Globus pallidus (tissue), 1 donor: ENCODE measurements around the gene CMIP.

Experiments used
- DNase-seq: peaks from one replicate; pipeline ENCODE4 v3.0.0-alpha.2; 2015; ENCODE audit warnings: low spot score

Gene CMIP

DNA sequence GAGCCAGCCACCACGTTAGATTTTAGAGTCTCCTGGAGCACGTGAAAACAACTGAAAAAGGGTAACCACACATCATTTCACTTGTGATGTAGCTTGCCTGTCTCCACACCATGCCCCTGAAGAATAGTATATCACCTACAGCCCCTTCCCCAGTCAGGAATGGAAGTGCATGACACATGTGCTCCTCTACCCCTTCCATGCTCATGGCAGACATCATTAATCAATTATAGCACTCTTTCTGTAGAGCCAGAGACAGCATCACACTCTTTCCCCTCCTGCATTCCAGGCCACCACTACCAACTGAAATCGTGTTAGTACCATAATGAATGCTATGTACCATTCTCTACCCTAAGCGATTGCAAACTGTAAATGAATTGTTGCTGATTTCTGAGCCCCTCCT, 221.0 kb downstream of the CMIP start:
- no peak for DNase-seq

DNA sequence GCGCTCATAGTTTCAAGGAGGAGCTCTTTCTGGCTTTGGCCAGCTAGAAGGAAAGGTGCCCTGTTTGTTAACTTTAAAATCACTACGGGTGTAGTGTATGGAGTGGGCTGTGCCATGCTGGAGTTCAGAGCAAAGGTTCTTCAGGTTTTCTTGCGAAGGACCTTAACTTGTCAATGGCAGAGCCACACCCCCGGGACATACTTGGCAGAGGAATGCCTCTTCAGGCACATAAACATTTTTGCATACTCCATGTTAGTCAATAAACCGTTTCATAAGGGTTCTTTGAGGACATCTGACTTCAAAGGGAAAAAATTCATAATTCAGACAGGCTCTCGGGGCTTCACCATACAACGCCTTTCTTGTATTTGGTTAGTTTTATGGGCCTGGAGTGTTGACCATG, 221.5 kb downstream of the CMIP start:
- DNase-seq, result no peak

DNA sequence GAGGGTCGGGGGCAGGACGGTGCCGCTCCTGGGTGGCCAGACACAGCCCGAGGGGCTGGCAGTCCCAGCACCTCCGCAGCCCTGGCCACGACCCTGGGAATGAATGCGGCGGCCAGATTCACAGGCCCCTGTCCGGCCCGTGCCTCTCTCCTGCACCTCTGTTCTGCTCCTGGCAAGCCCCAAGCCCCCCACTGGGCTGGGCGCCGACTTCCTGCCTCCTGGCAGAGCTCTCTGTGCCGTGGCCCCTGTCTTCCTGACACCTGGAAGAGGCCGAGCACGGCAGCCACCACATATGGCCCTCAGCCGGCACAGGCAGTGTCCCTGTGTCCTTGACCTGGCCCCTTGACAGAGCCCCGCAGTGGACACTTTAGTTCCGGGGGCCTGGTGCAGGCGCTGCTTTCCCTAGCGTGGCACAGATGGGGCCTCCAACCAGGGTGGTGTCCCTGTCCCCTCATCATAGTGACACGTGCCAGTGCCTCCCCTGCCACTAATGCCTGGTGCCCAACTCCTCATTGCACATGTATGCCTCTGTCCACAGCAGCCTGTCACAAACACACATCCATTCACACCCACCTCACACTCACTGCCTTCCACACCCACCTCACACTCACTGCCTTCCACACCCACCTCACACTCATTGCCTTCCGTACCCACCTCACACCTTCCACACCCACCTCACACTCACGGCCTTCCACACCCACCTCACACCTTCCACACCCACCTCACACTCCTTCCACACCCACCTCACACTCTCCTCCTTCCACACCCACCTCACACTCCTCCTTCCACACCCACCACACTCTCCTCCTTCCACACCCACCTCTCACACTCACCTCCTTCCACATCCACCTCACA, 223.9 kb downstream of the CMIP start:
- DNase-seq, result no peak

DNA sequence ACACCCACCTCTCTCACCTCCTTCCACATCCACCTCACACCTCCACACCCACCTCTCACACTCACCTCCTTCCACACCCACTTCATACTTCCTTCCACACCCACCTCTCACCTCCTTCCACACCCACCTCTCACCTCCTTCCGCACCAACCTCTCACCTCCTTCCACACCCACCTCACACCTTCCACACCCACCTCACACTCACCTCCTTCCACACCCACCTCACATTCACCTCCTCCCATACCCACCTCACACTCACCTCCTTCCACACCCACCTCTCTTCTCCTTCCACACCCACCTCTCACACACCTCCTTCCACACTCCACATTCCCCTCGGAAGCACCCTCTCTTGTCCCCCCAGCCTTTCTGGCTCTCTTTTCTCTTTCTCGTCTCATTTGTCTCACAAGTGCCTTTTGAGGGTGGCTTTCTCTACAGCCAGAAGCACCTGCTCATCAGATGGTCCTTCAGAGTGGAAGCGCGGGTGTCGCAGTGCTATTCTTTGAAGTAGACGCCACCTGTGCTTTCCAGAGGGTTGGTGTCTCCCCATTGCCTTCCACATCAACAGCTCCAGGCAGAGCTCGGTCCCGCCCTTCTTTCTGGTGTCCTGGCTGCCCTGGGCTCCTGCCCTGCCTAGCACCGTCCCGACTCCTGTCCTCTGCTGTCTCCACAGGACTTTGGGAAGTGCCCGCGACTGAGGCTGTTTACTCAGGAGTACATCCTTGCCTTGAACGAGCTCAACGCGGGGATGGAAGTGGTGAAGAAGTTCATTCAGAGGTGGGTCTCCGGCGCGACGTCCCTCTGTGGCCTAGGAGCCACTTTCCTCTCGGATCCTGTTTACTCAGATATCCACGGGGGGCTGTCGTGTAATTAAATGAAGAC, 225.1 kb downstream of the CMIP start:
- no peak for DNase-seq

DNA sequence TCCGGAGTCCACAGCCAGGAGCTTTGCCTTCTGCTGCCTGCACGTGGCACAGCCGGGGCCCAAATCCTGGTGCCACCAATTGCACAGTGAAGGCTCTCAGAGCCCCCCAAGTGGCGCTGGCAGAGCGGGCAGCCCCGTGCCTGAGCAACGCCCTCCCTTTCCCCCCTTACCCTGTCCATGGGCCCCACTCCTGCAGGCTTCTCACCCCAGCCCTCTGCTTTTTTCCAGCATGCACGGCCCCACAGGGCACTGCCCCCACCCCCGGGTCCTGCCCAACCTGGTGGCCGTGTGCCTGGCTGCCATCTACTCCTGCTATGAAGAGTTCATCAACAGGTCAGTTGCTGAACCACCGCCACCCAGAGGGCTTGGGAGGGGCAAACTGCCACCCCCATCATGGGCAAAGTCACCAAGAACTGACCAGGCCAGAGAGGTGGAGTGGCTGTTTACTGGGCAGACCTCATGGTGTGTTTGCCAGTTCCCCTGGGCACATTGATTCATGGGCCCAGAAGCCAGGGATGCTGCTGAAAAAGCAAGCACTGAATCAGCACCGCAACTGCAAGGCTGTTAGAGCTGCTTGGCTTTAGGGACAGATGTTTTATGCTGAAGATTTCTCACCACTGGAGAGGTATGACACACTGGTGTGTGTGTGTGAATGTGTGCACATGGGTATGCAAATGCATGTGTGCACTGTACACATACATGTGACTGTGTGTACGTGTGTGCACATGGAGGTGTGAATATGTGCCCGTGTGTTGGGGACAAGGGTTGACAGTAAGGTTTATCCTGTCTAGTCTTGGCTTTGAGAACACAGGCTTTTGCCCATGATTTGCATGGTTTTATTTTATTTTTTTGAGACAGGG, 227.4 kb downstream of the CMIP start:
- no peak for DNase-seq

DNA sequence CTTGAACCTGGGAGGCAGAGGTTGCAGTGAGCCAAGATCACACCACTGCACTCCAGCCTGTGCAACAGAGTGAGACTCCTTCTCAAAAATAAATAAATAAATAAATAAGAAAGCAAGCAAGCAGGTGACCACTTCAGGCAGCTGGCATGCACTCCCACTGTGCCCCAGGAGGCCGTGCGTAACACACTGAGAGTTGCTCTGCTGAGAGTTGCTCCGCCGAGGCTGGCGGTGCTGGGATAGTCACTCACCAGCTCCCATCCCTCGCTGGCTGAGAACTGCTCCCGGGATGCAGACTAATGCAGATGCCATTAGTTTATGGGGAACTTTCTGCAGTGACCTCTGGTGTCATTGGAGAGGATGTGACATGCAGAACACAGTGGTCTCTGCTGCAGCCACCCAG, 228.8 kb downstream of the CMIP start:
- no peak for DNase-seq

DNA sequence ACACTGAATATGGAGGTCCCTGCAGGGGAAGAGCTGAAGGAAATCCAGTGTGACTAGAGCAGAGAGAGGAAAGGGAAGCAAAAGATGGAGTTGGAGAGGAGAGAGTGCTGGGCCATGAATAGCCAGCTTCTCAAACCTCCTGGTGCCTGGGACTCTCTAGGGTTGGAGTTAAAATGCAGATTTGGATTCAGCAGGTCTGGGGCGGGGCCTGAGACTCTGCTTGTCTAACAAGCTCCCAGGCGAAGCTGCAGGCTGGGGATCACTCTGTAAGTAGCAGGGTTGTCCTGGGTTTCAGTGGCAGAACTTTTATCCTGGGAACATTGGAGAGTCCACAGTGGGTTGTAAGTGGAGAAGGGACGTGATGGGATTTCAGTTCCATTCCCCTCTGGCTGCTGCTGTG, 231.1 kb downstream of the CMIP start:
- no peak for DNase-seq

DNA sequence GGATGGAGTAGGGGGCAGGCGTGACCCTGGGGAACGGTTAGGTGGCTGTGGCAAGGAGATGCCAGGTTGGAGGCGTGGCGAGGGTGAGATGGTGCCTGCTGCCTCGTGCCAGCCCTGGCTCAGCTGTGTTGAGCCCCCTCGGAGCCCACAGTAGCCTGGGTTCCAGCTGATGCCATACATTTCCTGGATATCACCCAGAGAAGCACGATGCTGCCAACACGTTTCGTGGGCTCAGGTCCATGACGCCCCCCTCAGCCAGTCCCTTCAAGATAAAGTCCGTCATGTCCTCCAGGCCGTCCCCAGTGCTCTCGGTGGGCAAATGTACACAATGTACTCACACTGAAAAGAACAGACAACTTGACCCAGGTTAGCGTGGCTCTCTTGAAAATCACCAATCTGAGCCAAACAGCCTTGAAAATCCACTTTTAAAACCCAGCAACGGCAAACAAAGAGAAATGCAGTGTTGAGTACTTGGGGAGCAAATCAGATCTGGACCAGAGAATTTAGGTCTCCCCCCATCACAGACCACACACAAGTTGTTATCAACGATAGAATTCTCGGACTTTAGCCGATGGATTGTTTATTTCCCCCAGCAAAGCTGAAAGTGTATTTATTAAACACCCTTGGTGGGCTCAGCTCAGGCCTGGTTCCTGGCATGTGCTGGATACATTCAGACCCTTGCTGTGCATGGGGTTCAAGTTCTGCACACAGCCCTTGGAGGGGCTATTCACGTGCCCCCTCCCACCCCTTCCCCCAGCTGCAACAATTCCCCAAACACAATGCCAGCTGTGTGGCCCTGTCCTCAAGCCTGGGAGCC, 231.7 kb downstream of the CMIP start:
- no peak for DNase-seq

DNA sequence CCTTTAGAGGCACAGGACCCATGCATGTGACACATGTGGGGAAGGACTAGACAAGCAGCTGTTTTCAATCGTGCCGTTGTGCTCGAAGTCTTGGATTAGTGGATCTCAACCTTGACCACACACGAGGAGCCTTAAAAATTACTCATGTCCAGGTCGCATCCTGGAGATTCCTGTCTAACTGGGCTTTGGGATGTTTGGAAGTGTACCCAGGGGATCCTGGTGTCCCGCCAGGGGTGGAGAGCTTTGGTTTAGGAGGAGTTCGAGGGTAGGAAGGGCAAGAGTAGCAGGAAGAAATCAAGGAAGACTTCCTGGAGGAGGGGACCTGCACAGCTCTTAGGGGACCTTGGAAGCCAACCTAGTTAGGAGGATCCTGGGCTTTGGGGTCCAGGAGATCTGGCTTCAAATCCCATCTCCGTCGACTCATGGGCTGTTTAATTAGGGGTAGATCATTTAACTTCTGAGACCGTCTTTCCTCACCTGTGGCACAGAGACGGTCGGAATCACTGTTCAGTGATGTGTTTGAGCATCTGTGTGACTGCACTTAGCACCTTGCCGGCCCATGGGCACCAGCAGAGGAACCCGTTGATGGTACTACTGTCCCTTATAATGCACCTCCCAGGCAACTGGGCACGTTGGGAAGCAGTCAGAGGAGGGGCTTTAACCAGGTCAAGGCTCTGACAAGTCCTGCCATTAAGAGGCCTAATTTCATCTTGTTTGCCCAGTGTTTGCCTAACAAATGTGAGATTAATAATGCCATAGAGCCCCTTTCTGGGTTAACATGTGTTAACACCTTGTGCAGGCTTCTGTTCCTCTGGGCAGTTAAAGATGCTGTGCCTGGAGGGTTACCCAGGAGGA, 232.5 kb downstream of the CMIP start:
- no peak for DNase-seq

DNA sequence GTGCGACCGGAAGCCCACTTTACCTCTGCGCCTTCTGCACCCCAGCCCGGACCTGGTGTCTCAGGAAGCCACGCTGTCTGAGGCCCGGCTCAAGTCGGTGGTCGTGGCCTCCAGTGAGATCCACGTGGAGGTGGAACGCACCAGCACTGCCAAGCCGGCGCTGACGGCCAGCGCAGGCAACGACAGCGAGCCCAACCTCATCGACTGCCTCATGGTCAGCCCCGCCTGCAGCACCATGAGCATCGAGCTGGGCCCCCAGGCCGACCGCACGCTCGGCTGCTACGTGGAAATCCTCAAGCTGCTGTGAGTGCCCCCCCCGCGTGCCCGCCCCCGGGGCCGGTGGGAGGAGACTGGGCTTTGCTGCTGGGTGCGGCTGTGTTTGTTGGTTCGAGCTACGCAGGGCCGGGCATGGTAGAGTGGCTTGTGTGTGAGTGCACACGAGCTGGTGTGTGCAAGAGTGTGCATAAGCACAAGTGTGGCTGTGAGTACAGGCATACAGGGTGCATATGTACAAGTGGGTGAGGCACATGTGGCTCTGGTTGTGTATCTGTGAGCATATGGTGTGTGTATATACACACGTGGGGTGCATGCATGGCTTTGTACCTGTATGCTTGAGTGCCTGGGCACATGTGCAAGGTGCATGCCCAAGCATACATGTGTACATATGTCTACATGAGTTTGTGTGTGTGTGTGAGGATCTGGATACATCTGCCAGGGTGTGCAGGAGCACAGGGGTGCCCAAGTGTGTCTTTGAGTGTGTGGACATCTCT, 233.9 kb downstream of the CMIP start:
- DNase-seq, result no peak

DNA sequence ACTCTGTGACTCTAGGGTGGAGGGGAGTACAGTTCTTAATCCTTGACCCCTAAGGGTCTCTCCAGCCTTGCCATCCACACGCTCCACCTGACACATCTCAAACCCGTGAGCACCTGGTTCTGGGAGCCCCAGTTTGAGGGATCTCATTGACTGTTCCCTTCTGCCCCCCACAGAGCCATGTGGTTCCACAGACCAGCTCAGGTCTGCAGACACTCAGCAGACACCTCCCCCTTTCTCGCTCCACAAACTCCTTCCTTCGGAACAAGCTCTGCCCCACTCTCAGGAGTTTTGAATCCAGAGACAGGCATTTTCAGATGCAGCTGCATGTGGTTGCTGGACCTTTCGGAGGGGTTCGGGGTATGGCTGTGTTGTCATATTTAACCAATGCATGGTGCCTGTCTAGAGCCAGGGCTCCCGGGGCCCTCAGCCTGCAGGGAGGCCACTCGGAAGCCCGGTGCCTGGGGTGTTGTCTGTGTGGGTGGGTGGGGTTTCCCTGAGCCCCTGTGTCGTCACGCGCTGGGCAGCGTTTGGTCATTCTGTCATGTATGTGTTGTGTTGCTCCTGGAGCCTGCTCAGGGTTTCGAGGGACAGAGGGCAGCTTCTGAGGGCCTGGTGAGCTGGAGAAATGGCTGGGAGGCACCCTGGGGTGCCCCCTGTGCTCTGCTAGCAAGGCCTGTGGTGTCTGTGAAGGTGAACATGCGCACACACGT, 235.3 kb downstream of the CMIP start:
- no peak for DNase-seq

DNA sequence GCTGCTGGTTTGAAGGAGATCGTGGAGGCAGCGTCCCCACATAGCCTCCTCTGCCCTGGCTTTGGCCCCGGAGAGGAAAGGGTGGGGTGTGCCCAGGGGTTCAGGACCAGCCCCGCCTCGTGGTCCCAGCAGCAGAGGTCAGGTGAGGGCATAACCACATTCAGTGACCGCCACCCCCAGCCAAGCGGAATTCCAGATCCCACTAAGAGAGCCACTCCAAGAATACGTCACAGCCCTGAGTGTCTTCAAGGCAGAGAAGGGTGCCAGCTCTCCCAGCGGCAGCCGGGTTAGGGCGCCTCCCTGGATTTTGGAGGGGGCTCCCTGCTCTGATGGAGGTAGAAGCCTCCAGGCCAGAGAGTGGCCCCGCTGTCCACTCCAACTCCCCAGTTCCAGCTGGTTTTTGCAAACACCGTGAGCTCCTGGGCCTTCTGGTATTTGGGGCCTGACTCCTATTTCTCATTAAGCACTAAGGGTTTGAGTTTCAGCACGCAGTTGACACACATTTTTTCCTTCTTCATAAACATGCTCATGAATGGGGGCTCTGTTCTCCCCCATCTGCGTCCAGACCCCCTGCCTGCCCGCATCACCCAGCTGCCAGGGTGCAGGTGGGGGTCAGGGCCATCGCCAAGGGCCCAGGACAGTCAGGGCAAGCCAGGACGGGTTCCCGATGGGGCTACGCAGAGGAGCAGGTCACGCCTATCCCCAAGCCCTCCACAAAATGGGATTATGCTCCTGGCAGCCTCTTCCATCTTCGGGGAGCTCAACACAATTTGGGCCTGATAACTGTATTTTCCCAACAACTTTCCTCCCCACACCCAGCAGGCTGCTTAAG, 236.1 kb downstream of the CMIP start:
- no peak for DNase-seq

DNA sequence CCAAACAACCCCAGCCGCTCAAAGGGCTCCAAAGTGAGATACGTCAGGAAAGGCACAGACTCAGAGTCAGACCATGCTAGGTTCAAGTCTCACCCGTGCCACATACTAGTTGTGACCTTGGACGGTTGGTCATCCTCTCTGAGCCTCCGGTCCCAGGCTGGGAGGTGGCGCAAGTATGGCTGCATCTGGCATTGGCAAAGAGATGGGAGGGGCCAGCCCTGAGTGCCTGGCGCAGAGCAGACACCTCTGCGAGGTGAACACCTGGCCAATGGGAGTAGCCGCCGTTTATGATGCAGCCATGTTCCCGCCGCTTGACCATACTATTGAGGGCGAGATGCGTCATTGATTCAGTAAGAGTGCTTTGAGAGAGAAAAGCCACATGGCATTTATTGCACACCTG, 236.7 kb downstream of the CMIP start:
- DNase-seq, result no peak

DNA sequence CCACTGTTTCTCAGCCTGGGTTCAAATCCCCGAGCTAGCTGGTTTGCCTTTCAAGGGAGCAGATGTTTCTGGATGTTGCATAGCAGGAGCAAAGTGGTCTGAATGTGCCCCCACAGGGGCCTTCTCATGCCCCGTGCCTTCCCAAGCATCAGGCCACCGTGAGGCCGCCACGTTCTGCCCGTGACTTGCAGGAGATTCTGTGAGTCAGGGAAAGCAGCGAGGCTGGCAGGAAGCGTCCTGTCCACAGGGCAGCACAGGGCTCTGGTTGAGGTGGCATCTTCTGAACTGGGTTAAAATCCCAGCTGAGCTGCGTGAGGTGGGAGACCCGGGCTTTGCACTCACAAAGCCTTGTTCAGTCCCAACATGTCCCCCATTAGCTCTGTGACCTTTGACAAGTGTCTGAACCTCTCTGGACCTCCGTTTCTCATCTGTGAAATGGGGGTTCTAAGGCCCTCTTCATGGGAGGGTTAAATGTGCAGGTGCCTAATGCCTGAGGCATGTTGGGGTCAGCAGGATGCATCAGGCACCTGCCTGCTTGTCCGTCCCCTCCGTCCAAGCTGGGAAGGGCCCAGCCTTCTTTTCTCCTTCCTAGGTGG, 239.7 kb downstream of the CMIP start:
- no peak for DNase-seq

DNA sequence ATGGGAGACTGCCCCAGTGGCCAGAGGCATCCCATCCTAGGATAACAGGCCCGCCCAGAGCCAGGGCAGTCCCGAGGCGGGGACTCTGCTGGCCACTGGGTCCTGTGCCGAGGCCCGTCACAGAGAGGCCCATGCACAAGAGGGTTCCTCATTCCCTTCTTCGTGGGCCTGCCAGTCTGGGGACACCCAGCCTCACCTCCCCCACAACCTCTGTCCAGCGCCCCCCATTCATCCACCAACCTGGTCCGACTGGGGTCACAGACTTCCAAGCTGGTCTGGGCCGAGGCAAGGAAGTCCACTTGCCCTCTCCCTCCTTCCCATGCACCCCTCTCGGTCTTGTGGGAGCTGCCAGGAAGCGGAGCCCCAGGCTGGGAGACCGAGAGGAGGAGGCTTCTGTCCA, 240.3 kb downstream of the CMIP start:
- DNase-seq, result no peak

DNA sequence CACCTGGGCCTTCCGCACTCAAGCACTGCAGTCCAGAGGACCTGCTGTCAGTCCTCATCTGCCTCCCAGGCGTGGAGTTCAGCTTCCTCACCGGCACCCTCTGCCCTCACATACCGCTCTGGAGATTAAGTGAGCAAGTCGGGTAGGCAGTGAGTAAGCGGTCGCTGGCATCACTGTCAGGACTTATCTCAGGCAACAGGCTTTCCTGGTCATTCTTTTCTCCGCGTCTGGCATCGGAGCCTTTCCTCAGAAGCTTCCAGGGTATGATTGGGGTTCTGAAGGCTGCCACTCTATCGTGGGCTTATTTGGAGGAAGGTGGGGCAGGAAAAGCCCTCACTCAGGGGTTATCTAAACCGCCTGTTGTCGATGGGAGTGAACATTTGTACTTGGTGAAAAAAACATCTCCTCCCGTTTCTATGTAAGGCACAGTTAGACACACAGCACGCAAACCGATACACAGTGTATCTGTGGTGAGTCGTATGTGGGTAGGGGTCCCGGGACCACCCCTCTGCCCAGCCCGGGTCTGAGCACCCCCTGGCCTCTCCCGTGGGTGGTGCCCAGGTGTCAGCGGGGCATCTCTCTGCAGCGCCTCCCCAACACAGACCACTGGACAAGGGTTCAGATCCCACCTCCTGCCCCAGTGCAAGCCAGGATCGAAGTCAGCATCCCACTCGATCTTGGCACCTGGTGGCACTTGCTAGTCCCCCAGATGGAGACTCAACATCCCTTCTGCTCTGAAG, 242.0 kb downstream of the CMIP start:
- no peak for DNase-seq

DNA sequence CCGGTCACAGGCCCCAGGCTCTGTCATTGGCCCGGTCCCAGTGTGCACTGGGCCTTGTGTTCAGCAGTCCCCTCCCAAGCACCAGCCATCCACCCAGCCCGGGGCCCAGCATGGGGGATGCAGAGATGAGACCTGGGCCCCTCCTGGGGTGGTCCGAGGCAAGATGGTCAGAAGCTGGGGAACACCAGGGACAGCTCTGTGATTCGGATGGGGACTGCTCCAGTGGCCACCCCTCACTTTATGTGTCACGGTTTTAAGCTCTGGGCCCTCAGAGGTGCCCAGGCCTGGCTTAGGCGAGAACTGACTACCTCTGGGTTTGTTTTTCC, 242.5 kb downstream of the CMIP start:
- no peak for DNase-seq
